KG1 (cell line): ENCODE results near the gene SCARB1.

ENCODE experiments used
- DNase-seq: peaks from one replicate; lab custom pipeline; 2025; lab: John Stamatoyannopoulos, UW

SCARB1 gene

DNA sequence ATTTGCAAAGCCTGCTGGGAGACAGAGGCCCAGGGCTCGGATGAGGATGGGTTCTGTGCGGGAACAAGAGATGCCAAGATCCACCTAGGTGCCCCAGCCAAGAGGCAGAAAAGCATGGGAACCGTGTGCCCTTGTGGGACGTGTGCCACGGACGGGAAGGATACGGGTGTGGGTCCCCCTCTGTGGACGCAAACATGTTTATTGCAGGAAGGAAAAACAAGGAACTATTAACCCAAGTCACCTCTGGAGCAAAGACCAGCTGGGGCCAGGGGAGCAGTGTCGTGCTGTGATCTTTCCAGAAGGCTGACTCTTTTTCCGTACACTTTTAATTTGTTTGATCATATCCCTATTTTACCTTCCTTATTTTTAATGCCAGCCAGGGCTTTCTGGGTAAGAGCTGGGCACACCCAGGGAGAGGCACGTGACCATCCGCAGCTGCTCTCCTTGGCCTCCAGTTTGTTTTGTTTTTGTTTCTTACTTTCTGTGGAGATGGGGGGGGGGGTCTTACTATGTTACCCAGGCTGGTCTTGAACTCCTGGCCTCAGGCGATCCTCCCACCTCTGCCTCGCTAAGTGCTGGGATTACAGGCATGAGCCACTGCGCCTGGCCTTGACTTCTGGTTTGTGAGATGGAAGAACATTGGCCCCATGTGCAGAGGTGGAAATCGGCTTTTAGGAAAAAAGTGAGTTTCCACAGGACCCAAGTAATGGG lies 20.7 kb downstream of the SCARB1 start:
- DNase-seq, result no peak

DNA sequence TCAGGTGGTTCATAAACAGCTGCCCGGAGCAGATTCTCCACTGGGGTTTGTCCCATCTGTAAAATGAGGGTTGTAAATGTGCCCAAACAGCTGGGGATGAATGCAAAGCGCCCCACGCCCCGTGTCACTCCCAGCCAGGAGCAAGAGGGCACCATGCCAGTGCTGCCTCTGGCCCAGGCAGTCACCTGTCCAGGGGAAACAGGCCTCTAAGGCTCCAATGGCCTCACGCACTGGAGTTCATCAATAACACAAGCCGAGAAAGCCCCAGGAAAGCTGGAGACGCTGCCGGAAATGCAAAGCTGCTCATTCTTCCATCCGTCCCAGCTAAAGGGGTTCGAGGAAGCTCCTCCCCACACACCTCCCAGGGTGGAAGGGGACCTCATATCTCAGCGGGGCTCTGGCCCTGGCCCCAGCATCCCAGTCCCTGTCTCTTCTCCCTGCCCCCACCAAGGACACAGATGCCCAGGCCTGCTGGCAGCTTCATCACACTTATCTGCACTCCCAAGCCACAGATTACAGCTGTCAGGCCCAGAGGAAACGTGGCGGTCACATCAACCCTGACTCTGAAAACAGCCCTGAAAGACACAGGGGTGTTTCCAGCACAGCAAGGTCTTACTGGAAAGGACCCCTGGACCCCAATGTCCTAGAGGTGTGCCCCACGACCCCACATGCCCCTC lies 21.5 kb downstream of the SCARB1 start:
- no peak for DNase-seq

- DNase-seq, result no peak
Observed at GRCh38 chr12:124841558-124841945, 22.1 kb downstream of the SCARB1 start.

DNA sequence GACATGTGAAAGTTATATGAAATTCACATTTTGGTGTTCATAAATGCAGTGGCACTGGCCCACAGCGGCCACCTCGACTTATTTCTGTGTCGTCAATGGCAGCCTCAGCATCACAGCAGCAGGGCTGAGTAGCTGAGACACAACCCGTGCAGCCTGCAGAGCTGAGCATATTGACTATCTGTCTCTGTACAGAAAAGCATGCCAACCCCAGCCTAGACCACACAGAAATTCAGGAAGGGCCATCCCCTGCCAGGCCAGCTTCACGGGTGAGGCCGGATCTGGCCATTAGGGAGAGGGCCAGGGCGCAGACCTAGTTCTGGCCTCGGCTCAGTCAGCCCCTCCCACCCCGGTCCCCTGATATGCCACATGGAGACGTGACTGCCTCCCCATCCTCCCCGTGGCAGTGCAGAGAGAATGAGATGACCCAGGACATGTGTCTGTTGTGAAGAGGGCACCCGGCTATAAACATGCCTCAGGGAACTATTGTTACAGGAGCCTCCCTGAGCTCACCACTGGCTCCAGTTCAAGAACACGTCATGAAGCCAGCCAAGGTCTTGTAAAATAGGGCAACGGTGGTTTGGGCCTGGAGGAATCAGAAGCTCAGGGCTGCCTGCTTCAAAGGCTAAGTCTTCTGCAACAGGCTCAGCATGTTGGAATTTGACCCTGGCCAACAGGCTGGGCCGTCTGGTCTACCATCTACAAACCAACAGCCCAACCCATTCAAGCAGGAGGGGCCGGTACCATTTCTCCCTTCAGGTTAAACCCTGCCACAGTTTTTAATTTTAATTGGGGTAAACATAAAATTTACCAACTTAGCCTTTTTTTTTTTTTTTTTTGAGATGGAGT lies 25.5 kb downstream of the SCARB1 start:
- no peak for DNase-seq

- no peak for DNase-seq
Observed at GRCh38 chr12:124837249-124837897, 26.3 kb downstream of the SCARB1 start.

GRCh38 chr12:124836759-124837158 lies 26.9 kb downstream of the SCARB1 start:
- no peak for DNase-seq

GRCh38 chr12:124835656-124836410 lies 27.8 kb downstream of the SCARB1 start:
- no peak for DNase-seq

- DNase-seq, result no peak
Observed at GRCh38 chr12:124834822-124835221, 28.8 kb downstream of the SCARB1 start.

GRCh38 chr12:124833693-124834122 lies 30.0 kb downstream of the SCARB1 start:
- no peak for DNase-seq

- DNase-seq, result no peak
Observed at GRCh38 chr12:124832856-124833255, 30.8 kb downstream of the SCARB1 start.

- DNase-seq, result no peak
Observed at GRCh38 chr12:124831590-124831989, 32.1 kb downstream of the SCARB1 start.

DNA sequence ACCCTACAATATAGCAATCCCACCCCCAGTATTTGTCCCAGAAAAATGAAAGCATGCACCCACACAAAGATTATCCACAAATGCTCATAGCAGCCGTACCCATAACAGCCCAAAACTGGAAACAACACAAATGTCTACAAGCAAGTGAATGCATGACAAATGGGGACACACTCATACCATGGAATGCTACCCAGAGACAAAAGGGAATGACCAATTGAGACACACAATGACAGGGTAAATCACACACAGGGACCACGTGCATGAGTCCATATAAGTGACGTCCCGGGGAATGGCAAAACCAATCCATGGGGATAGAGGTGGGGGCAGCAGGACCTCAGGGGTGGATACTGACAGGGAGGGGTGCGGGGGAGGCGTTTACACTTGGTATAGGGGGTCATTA lies 33.4 kb downstream of the SCARB1 start:
- no peak for DNase-seq

DNA sequence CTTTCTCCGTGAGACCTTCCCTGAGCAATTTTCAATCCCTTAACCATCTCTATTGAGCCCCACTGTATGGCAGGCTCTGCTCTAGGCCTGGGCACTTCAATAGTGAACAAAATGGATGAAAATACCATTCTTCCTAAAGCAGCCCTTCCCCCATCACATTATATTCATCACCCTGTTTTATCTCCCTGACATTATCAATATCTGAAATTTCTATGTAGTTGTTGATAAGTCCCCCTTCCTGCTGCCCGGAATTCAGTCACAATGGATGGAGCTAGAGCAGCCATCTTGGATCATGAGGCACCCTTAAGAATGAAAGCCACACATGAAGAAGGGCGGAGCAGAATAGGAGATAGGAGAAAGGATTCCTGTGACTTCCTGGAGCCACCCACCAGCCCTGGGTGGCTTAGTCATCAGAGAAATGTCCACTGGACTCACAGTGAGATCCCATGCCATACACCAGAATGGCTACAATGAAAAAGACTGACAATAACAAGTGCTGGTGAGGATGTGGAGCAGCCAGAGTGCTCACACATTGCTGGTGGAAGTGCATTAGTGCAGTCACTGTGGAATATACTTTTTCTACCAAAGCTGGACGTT lies 33.9 kb downstream of the SCARB1 start:
- no peak for DNase-seq

DNA sequence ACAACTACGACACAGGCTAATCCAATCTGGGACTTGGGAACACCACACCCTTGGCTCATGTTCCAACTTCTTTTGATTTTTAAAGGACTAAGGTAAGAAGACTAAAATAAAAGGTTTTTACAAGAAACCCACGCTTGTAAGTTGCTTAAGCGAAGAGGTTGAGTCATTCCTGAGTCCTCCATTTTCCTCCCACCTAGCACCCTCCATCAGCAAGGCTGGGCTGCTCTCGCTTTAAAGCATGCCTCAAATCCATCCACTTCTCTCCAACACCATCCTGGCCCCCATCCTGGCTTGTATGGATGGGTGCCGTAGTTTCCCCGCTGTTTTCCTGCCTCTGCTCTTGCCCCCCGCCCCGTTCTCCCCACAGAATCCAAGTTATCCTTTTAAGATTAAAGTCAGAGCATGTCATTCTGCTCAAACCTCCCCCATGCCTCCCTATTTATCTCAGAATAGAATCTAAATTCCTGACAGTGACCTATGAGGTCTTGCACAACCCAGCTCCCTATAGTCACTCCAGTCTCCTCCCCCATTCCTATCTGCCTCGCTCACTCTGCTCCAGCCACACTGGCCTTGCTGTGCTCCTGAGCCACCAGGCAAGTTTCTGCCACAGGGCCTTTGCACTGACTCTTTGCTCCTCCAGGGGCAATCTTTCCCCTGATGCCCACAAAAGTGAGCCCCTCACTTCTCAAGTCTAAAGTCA lies 34.5 kb downstream of the SCARB1 start:
- DNase-seq, result no peak

DNA sequence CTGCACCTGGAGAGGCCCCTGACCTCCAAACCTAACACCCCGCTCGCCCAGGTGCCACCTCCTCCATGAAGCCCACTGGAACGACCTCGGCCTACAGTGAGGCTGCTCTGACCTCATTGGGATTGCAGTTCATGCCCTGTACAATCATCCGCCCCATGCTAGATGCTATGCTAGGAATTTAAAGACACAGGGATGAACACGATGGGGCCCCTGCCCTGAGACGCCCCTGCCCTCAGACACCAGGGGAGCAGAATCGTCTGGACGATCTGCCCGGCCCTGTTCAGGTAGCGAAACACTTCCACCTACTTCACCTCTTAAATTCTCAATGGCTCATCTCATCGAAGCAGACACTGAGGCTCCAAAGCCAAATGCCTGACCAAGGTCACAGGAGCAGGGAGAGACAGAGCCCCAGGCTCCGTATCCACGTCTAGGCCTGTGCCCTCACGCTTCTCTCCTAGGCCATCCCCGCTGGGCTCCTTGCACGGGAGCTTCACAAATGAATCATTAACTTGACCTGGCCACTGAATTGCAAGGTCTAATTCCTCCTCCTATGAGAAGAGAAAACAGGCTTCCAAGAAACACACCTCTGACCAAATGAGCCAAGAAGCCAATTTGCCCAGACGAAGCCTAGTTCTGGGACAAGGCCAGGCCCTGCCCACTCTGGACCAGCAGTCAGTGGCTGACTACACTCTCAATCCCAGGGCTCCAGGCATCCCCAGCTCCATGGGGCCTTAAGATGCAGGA lies 35.2 kb downstream of the SCARB1 start:
- no peak for DNase-seq

- no peak for DNase-seq
Observed at GRCh38 chr12:124827588-124828184, 36.0 kb downstream of the SCARB1 start.

- DNase-seq, result no peak
Observed at GRCh38 chr12:124824195-124824594, 39.5 kb downstream of the SCARB1 start.

DNA sequence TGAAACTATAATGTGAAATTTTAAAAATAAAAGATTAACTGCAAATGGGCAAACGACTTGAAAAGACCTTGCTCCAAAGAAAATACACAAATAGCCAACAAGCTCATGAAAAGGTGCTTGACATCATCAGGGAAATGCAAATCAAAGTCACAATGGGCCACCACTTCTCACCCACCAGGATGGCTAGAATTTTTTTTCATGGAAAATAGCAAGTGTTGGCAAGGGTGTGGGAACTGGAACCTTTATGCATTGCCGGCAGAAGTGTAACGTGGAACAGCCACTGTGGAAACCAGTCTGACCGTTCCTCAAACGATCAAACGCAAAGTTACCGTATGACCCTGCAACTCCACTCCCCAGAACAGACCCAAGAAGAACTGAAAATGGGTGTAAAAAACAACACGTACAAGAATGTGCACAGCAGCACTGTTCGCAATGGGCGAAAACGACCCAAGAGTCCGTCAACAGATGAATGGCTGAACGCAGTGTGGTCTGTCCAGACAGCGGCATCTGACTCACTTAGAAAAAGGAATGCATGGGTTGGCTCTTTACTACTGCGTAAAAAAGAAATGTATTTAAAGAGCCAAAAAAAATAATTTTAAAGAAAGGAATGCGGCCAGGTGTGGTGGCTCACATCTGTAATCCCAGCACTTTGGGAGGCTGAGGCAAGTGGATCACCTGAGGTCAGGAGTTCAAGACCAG lies 40.2 kb downstream of the SCARB1 start:
- no peak for DNase-seq

DNA sequence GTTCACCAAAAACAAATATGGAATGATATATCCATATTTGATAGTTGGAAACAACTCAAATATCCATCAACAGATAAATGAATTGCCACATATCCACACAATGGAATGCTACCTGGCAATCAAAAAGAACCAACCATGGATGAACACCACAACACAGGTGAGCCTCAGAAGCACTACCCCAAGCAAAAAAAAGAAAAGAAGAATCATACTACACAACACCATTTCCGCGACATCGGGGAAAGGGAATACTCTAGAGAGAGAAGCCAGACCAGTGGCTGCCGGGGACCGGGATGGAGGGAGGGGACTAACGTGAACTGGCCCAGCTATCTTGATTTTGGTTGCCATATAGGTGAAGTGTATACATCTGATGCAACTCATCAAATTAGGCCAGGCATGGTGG lies 41.4 kb downstream of the SCARB1 start:
- no peak for DNase-seq
